Endothelial cell of umbilical vein (primary cell): ENCODE results near the gene MVB12B. TPM values are rescaled to one million over a fixed set of nuclear protein-coding genes. Genes with fewer than 3 reads are reported as not detected.

Experiments
- BruUV-seq: library from RNA; stranded (reverse); fragments of 400-500 nt; replicated peaks from 2 replicates; lab custom pipeline; 2021; lab: Mats Ljungman, UMichigan
- CTCF ChIA-PET: fragments of 300-600, 350-600 bp; sonication (Branson Sonifier 250); formaldehyde crosslinking; loops from one replicate; lab custom pipeline; 2021; ENCODE audit warnings: antibody characterized with exemption, inconsistent platforms; lab: Charles Lee
- POLR2A ChIA-PET: fragments of 300-600, 350-600 bp; sonication (Branson Sonifier 250); formaldehyde crosslinking; loops from one replicate; lab custom pipeline; 2021; ENCODE audit warnings: antibody characterized with exemption, inconsistent platforms; lab: Charles Lee
- DNase-seq: peaks from one replicate; pipeline ENCODE4 v3.0.0-alpha.2; 2011; ENCODE audit warnings: low read depth, low spot score
- FAIRE-seq: peaks from 2 replicates; lab custom pipeline; 2011; peaks lifted over from hg19 to GRCh38; lab: Jason Lieb, UNC
- H2AFZ ChIP-seq: 2 replicates; pipeline ENCODE4 v1.6.0; 2012; ENCODE audit warnings: low read depth, low read length, control low read depth, inconsistent platforms
- H3K27ac ChIP-seq: 2 replicates; pipeline ENCODE4 v1.5.1; 2011; ENCODE audit warnings: low read depth, mild to moderate bottlenecking, control low read depth, low read length, moderate library complexity; ENCODE audit not compliant: insufficient read depth
- H3K27me3 ChIP-seq, 2 experiments: 2 replicates each; pipeline versions ENCODE4 v1.6.0 to v1.6.1; 2011; ENCODE audit warnings: low read length in 2 of 2, mixed read lengths in 1 of 2; ENCODE audit not compliant: control insufficient read depth in 2 of 2, insufficient read depth in 2 of 2
- H3K36me3 ChIP-seq, 2 experiments: 2 replicates in 1 of 2; 3 replicates in 1 of 2; pipeline ENCODE4 v1.5.1; 2011; ENCODE audit warnings: low read length in 2 of 2, mild to moderate bottlenecking in 1 of 2, moderate library complexity in 1 of 2; ENCODE audit not compliant: control insufficient read depth in 2 of 2, insufficient read depth in 2 of 2; ENCODE audit errors: extremely low read depth in 1 of 2
- H3K4me1 ChIP-seq: 3 replicates; pipeline ENCODE4 v1.5.1; 2011; ENCODE audit warnings: mild to moderate bottlenecking, low read length; ENCODE audit not compliant: control insufficient read depth, insufficient read depth; ENCODE audit errors: extremely low read depth
- H3K4me2 ChIP-seq: 2 replicates; pipeline ENCODE4 v1.6.1; 2011; ENCODE audit warnings: low read length, control low read depth, mixed read lengths; ENCODE audit not compliant: insufficient read depth
- H3K4me3 ChIP-seq, 3 experiments: fragments of 200-600 bp in 1 of 3; sonication (generic), shearing (Covaris generic) in 1 of 3; replicated peaks in 1 of 3; 2 replicates each; pipeline ENCODE4 v1.5.1; 2011 to 2016; ENCODE audit warnings: control low read depth in 3 of 3, low read length in 3 of 3, mild to moderate bottlenecking in 2 of 3, inconsistent platforms in 1 of 3, low read depth in 1 of 3, moderate library complexity in 1 of 3; ENCODE audit not compliant: insufficient read depth in 1 of 3
- H3K79me2 ChIP-seq: 2 replicates; pipeline ENCODE4 v1.6.0; 2012; ENCODE audit warnings: low read length, inconsistent platforms; ENCODE audit not compliant: control insufficient read depth, insufficient read depth
- H3K9ac ChIP-seq: replicated peaks from 2 replicates; pipeline ENCODE3; 2011; ENCODE audit warnings: low read length, control low read depth; ENCODE audit not compliant: insufficient read depth; ENCODE audit errors: extremely low read depth
- H3K9me1 ChIP-seq: replicated peaks from 3 replicates; pipeline ENCODE4 v1.6.0; 2011; ENCODE audit warnings: mild to moderate bottlenecking, low read length; ENCODE audit not compliant: control insufficient read depth, insufficient read depth; ENCODE audit errors: extremely low read depth
- H3K9me3 ChIP-seq: replicated peaks from 2 replicates; pipeline ENCODE4 v1.5.1; 2012; ENCODE audit warnings: low read length, inconsistent platforms; ENCODE audit not compliant: control insufficient read depth, insufficient read depth
- H4K20me1 ChIP-seq: replicated peaks from 2 replicates; pipeline ENCODE3; 2011; ENCODE audit warnings: mild to moderate bottlenecking, low read length; ENCODE audit not compliant: control insufficient read depth, insufficient read depth; ENCODE audit errors: extremely low read depth
- CTCF ChIP-seq, 2 donors: IDR thresholded peaks; 1 replicate in 1 of 2; 2 replicates in 1 of 2; pipeline ENCODE4 v1.5.1; 2011; ENCODE audit warnings: low read length in 2 of 2, mild to moderate bottlenecking in 2 of 2, moderate library complexity in 2 of 2, control low read depth in 1 of 2, inconsistent platforms in 1 of 2, low read depth in 1 of 2; ENCODE audit not compliant: insufficient read depth in 1 of 2; ENCODE audit errors: extremely low read depth in 1 of 2
- EZH2 ChIP-seq: IDR thresholded peaks from 2 replicates; pipeline ENCODE4 v1.6.1; 2012; ENCODE audit warnings: borderline replicate concordance, low read depth, mild to moderate bottlenecking, moderate library complexity, low read length, inconsistent platforms; ENCODE audit not compliant: severe bottlenecking
- FOS ChIP-seq: IDR thresholded peaks from 2 replicates; pipeline ENCODE4 v1.6.1; 2011; ENCODE audit warnings: mild to moderate bottlenecking, low read length, moderate library complexity, borderline replicate concordance; ENCODE audit not compliant: insufficient read depth
- GATA2 ChIP-seq: IDR thresholded peaks from 2 replicates; pipeline ENCODE4 v1.7.0; 2011; ENCODE audit warnings: low read depth, mild to moderate bottlenecking, moderate library complexity, mixed read lengths, low read length; ENCODE audit not compliant: insufficient read length, insufficient read depth
- JUN ChIP-seq: IDR thresholded peaks from 2 replicates; pipeline ENCODE4 v1.6.1; 2011; ENCODE audit warnings: borderline replicate concordance, low read depth; ENCODE audit not compliant: insufficient read length, insufficient read depth
- MAX ChIP-seq: IDR thresholded peaks from 2 replicates; pipeline ENCODE4 v1.6.1; 2011; ENCODE audit not compliant: insufficient read depth, insufficient read length
- MYC ChIP-seq: IDR thresholded peaks from one replicate; pipeline ENCODE4 v1.6.1; 2011; ENCODE audit warnings: mild to moderate bottlenecking, low read depth, low read length
- POLR2A ChIP-seq: IDR thresholded peaks from 2 replicates; pipeline ENCODE4 v1.6.1; 2012; ENCODE audit warnings: low read depth, mild to moderate bottlenecking, control low read depth, low read length
- POLR2AphosphoS5 ChIP-seq: IDR thresholded peaks from 2 replicates; pipeline ENCODE4 v1.6.1; 2012; ENCODE audit warnings: low read depth, mild to moderate bottlenecking, control low read depth, low read length, moderate library complexity; ENCODE audit not compliant: insufficient read depth
- dilution Hi-C: fragments of 300-500 bp; cut with MboI; formaldehyde crosslinking; loops from one replicate; pipeline ENCODE4 v1.15.0; 2019; ENCODE audit warnings: low sequenced_read_pairs; ENCODE audit not compliant: extremely low pct_ligation_motif_present
- intact Hi-C: fragments of 100-400 bp; cut with micrococcal nuclease; formaldehyde crosslinking; loops from one replicate; pipeline ENCODE4 v1.10.0; 2022
- polyA plus RNA-seq, 4 experiments: library from polyadenylated mRNA; depleted of rRNA in 3 of 4; stranded (reverse) in 3 of 4; unstranded in 1 of 4; fragments of >200 nt; gene quantifications; 2 replicates each; pipeline versions ENCODE4 v1.2.1 to v1.2.3, GENCODE V29; 2011 to 2012; ENCODE audit warnings: missing spikeins in 1 of 4
- total RNA-seq: library from RNA; stranded (reverse); gene quantifications from 2 replicates; pipeline ENCODE4 v1.2.3, GENCODE V29; 2021

The MVB12B gene
- total and polyA plus RNA-seq, 2 donors (not counting 3 experiments of a cell fraction or from before 2014, with no cell fraction given): 6.6 to 17.3 TPM

DNA sequence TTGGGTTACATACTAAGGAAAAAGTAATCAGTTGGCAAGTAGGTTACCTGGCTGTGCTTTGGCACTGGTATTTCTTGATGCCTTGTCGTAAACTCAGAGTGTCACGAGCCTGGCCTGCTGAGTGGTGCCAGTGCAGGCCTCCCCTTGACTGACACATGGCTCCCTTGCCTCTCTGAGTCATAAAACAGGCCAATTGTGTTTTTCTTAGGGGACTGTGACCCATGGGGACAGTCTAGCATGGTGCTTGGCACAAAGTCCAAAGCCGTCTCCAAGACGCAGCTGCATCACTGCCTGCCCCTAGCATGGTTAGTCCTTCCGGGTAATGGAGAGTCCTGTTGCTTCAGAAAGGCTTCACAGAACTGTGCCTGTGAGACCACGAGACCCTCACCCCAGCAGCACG is 132.5 kb downstream of the MVB12B start:
- H3K4me1 ChIP-seq: no peaks in the 10 kb centered on the region
- ChIA-PET CTCF (no interaction called here), POLR2A (no interaction called here)
- dilution Hi-C loops (no loop called here), intact Hi-C loops (no loop called here)
- no peak overlapping the region for H2AFZ ChIP-seq
- FAIRE-seq (no peak), DNase-seq (no peak)
- H4K20me1 ChIP-seq: no peaks in the 10 kb centered on the region
- no peaks in the 10 kb centered on the region for H3K27me3 ChIP-seq
- H3K4me2 ChIP-seq: no peak overlapping the region
- no peaks in the 10 kb centered on the region for H3K36me3 ChIP-seq
- no peak overlapping the region for H3K27ac ChIP-seq
- H3K9ac ChIP-seq: no peak overlapping the region
- no peak overlapping the region for H3K4me3 ChIP-seq
- TF ChIP-seq GATA2 (no peak), EZH2 (no peak), FOS (no peak)
- no peaks in the 10 kb centered on the region for H3K79me2 ChIP-seq
- no peaks in the 10 kb centered on the region for H3K9me3 ChIP-seq
- no peaks in the 10 kb centered on the region for H3K9me1 ChIP-seq
- BruUV-seq: no TSS peak

- Histone ChIP-seq H3K4me1 (no peaks in the 10 kb centered on the region), H3K9me1 (no peaks in the 10 kb centered on the region), H3K9ac (no peak overlapping the region), H3K4me3 (no peak overlapping the region), H3K9me3 (no peaks in the 10 kb centered on the region), H3K27me3 (no peaks in the 10 kb centered on the region), H3K4me2 (no peak overlapping the region), H4K20me1 (no peaks in the 10 kb centered on the region), H2AFZ (no peak overlapping the region), H3K27ac (no peak overlapping the region), H3K79me2 (no peaks in the 10 kb centered on the region), H3K36me3 (no peaks in the 10 kb centered on the region)
- TF ChIP-seq JUN (no peak), MAX (no peak), FOS (no peak), GATA2 (no peak), POLR2A (no peak), CTCF (IDR thresholded peaks at IDR 0.05; ENCODE audit: extremely low read depth in 1 of 2, insufficient read depth in 1 of 2, low read depth in 1 of 2, low read length in 2 of 2) (no peak), POLR2AphosphoS5 (no peak), MYC (no peak), EZH2 (no peak)
- POLR2A ChIA-PET: no interaction called here
- no TSS peak for BruUV-seq
- FAIRE-seq: no peak
- CTCF ChIA-PET: no interaction called here
- intact Hi-C loops: no loop called here
- dilution Hi-C loops: no loop called here
- no peak for DNase-seq
Measured at GRCh38 chr9:126459546-126459945, 132.9 kb downstream of the MVB12B start.
